SK-N-SH (cell line): ENCODE data around the gene CLASP1. TPM values are rescaled to one million over a fixed set of nuclear protein-coding genes. Genes with fewer than 3 reads are reported as not detected.
"Not testable (repeated sequence)": the region's sequence is repeated elsewhere in the genome, so short reads cannot be mapped to it uniquely, and the experiment has no call there.

Source experiments
- CTCF ChIA-PET: fragments of 300-600, 350-600 bp; formaldehyde crosslinking; extraction: SDS; loops from one replicate; lab custom pipeline; 2021; lab: Yijun Ruan, JAX
- POLR2A ChIA-PET: fragments of 350-600 bp; sonication (Branson Sonifier 250); formaldehyde crosslinking; extraction: SDS; loops from one replicate; lab custom pipeline; 2020; ENCODE audit warnings: antibody characterized with exemption, inconsistent platforms; lab: Yijun Ruan, JAX
- DNase-seq: peaks from one replicate; pipeline ENCODE4 v3.0.0; 2012
- H2AFZ ChIP-seq: fragments of 200-600 bp; sonication (generic); 2 replicates; pipeline ENCODE4 v1.8.1; 2016; ENCODE audit warnings: antibody characterized with exemption, mild to moderate bottlenecking, low read depth
- H3F3A ChIP-seq: fragments of 200-600 bp; sonication (generic); replicated peaks from 2 replicates; pipeline ENCODE3; 2016; ENCODE audit warnings: antibody characterized with exemption, mild to moderate bottlenecking; ENCODE audit not compliant: insufficient read depth
- H3K27ac ChIP-seq, 2 experiments: fragments of 200-500 bp in 1 of 2; fragments of 200-600 bp in 1 of 2; sonication (Bioruptor generic) in 1 of 2; sonication (generic), shearing (Covaris generic) in 1 of 2; 2 replicates each; pipeline versions ENCODE4 v1.5.1 to v1.6.1; 2014 to 2016; ENCODE audit warnings: low read depth in 2 of 2, inconsistent platforms in 1 of 2, low read length in 1 of 2, mild to moderate bottlenecking in 1 of 2, mixed read lengths in 1 of 2
- H3K27me3 ChIP-seq: fragments of 200-600 bp; sonication (generic), shearing (Covaris generic); 2 replicates; pipeline ENCODE4 v1.6.1; 2016; ENCODE audit warnings: mixed run types; ENCODE audit not compliant: insufficient read depth
- H3K36me3 ChIP-seq, 2 experiments: fragments of 200-500 bp in 1 of 2; fragments of 200-600 bp in 1 of 2; sonication (Bioruptor generic) in 1 of 2; sonication (generic) in 1 of 2; replicated peaks in 1 of 2; 2 replicates each; pipeline versions ENCODE3 to v1.5.1; 2014 to 2016; ENCODE audit warnings: low read length in 1 of 2, mild to moderate bottlenecking in 1 of 2; ENCODE audit not compliant: insufficient read depth in 2 of 2, control insufficient read depth in 1 of 2
- H3K4me1 ChIP-seq, 2 experiments: fragments of 200-500 bp in 1 of 2; fragments of 200-600 bp in 1 of 2; sonication (Bioruptor generic) in 1 of 2; sonication (generic), shearing (Covaris generic) in 1 of 2; 2 replicates each; pipeline versions ENCODE4 v1.5.1 to v1.6.1; 2014 to 2016; ENCODE audit warnings: low read depth in 1 of 2, low read length in 1 of 2, mixed run types in 1 of 2; ENCODE audit not compliant: insufficient read depth in 2 of 2, control insufficient read depth in 1 of 2
- H3K4me2 ChIP-seq: fragments of 200-600 bp; sonication (generic), shearing (Covaris generic); 2 replicates; pipeline ENCODE4 v1.6.1; 2017; ENCODE audit warnings: mixed run types
- H3K4me3 ChIP-seq, 2 experiments: fragments of 200-500 bp in 1 of 2; fragments of 200-600 bp in 1 of 2; sonication (Bioruptor generic) in 1 of 2; sonication (generic), shearing (Covaris generic) in 1 of 2; 2 replicates each; pipeline versions ENCODE4 v1.5.1 to v1.8.1; 2014 to 2016; ENCODE audit warnings: low read depth in 2 of 2, inconsistent platforms in 1 of 2, low read length in 1 of 2, mild to moderate bottlenecking in 1 of 2, mixed read lengths in 1 of 2, moderate library complexity in 1 of 2
- H3K79me2 ChIP-seq: fragments of 200-600 bp; sonication (generic); 2 replicates; pipeline ENCODE4 v1.8.1; 2017; ENCODE audit warnings: mild to moderate bottlenecking; ENCODE audit not compliant: insufficient read depth
- H3K9ac ChIP-seq: fragments of 200-600 bp; sonication (generic); 2 replicates; pipeline ENCODE4 v1.6.1; 2017; ENCODE audit warnings: mixed run types
- H3K9me2 ChIP-seq: fragments of 200-600 bp; sonication (generic); 2 replicates; pipeline ENCODE4 v1.6.1; 2017; ENCODE audit warnings: mixed run types
- H3K9me3 ChIP-seq: fragments of 200-600 bp; sonication (generic); 2 replicates; pipeline ENCODE4 v1.6.1; 2017; ENCODE audit warnings: mixed run types, mild to moderate bottlenecking, moderate library complexity
- H4K20me1 ChIP-seq: fragments of 200-600 bp; sonication (generic); 2 replicates; pipeline ENCODE4 v1.6.1; 2017; ENCODE audit warnings: mild to moderate bottlenecking, mixed run types; ENCODE audit not compliant: insufficient read depth
- CTCF ChIP-seq: fragments of 200-600 bp; sonication (generic); IDR thresholded peaks from 2 replicates; pipeline ENCODE4 v1.6.1; 2017; ENCODE audit warnings: antibody characterized with exemption, mild to moderate bottlenecking, moderate library complexity
- ELF1 ChIP-seq: IDR thresholded peaks from 2 replicates; pipeline ENCODE4 v1.4.0; 2012
- EP300 ChIP-seq, 2 experiments: IDR thresholded peaks; 2 replicates each; pipeline versions ENCODE4 v1.4.0 to v1.6.1; 2012; ENCODE audit warnings: borderline replicate concordance in 1 of 2, low read depth in 1 of 2, low read length in 1 of 2
- EZH2phosphoT487 ChIP-seq: fragments of 200-600 bp; sonication (generic); IDR thresholded peaks from 2 replicates; pipeline ENCODE4 v1.6.1; 2017; ENCODE audit warnings: low read depth, mixed run types, mild to moderate bottlenecking, antibody characterized with exemption, moderate library complexity, borderline replicate concordance
- FOSL2 ChIP-seq: IDR thresholded peaks from 2 replicates; pipeline ENCODE4 v1.4.0; 2012; ENCODE audit warnings: low read depth, mild to moderate bottlenecking, moderate library complexity, borderline replicate concordance
- FOXM1 ChIP-seq: IDR thresholded peaks from 2 replicates; pipeline ENCODE4 v1.4.0; 2012; ENCODE audit warnings: low read depth, mild to moderate bottlenecking
- GABPA ChIP-seq: IDR thresholded peaks from 2 replicates; pipeline ENCODE4 v1.4.0; 2012; ENCODE audit warnings: low read depth, mild to moderate bottlenecking
- GATA2 ChIP-seq: sonication (generic); formaldehyde crosslinking; IDR thresholded peaks from 2 replicates; pipeline ENCODE4 v1.5.0; 2020; ENCODE audit warnings: mild to moderate bottlenecking, missing genetic modification reagents
- IRF3 ChIP-seq: fragments of 150-350 bp; IDR thresholded peaks from 2 replicates; pipeline ENCODE4 v1.6.1; 2016; ENCODE audit warnings: mild to moderate bottlenecking, low read depth, low read length
- MEF2A ChIP-seq: IDR thresholded peaks from 2 replicates; pipeline ENCODE4 v1.4.0; 2012; ENCODE audit warnings: low read depth, borderline replicate concordance
- MXI1 ChIP-seq: IDR thresholded peaks from 2 replicates; pipeline ENCODE4 v1.6.1; 2012; ENCODE audit warnings: mild to moderate bottlenecking, low read depth, low read length, improper control_type of control experiment
- NRF1 ChIP-seq: IDR thresholded peaks from 2 replicates; pipeline ENCODE4 v1.6.1; 2012; ENCODE audit warnings: low read depth, mild to moderate bottlenecking, low read length
- PBX3 ChIP-seq: IDR thresholded peaks from 2 replicates; pipeline ENCODE4; 2012
- RFX5 ChIP-seq: IDR thresholded peaks from 2 replicates; pipeline ENCODE4 v1.6.1; 2012; ENCODE audit warnings: mild to moderate bottlenecking, improper control_type of control experiment, low read length
- RXRA ChIP-seq: IDR thresholded peaks from 2 replicates; pipeline ENCODE4 v1.4.0; 2012; ENCODE audit warnings: low read depth, mild to moderate bottlenecking, borderline replicate concordance
- TEAD4 ChIP-seq: IDR thresholded peaks from 2 replicates; pipeline ENCODE4 v1.4.0; 2012; ENCODE audit warnings: mild to moderate bottlenecking, borderline replicate concordance; ENCODE audit not compliant: insufficient read depth
- USF1 ChIP-seq: IDR thresholded peaks from 2 replicates; pipeline ENCODE4 v1.4.0; 2012; ENCODE audit warnings: low read depth, borderline replicate concordance
- YY1 ChIP-seq: IDR thresholded peaks from 2 replicates; pipeline ENCODE4 v1.4.0; 2012; ENCODE audit warnings: low read depth, mild to moderate bottlenecking
- WGBS: methylation state at CpG from one replicate; pipeline ENCODE4 v1.1.6; 2017; ENCODE audit warnings: low lambda C conversion rate; 5-methylcytosine and 5-hydroxymethylcytosine counted together
- polyA plus RNA-seq, 3 experiments: library from polyadenylated mRNA; depleted of rRNA; stranded (reverse); fragments of >200 nt; gene quantifications; 2 replicates each; pipeline ENCODE4 v1.2.3, GENCODE V29; 2012

CLASP1 gene
- polyA plus RNA-seq, 1 of the 3 experiments (the other 2 are of a cell fraction) = 4.9 TPM

GRCh38 chr2:121303531-121304263, 345.6 kb downstream of the CLASP1 start (continued):
- no peak for TF ChIP-seq GATA2 (CRISPR knock-in tag)
- TF ChIP-seq, all 33 proteins: peak for 0

- POLR2A ChIA-PET = not testable (repeated sequence)
Measured at GRCh38 chr2:121301190-121301589, 348.1 kb downstream of the CLASP1 start.

GRCh38 chr2:121298476-121298875, 350.8 kb downstream of the CLASP1 start:
- 69% methylated on average over 12 of the region's 12 CpGs for WGBS
- Histone ChIP-seq H3K79me2 (no peaks in the 10 kb centered on the region), H3K9me3 (no peaks in the 10 kb centered on the region), H4K20me1 (no peaks in the 10 kb centered on the region), H3K27me3 (0 out of 2 replicates have a peak, but pooled peaks cover 6% of the 10 kb centered on the region), H3K9me2 (no peaks in the 10 kb centered on the region), H3K9ac (no peak overlapping the region), H3K4me3 (no peak overlapping the region), H3K4me1 (peaks cover 0 to under 1% of the 10 kb centered on the region in 2 experiments; a peak in 1 of 4 replicates), H3K27ac (no peak overlapping the region), H3K36me3 (no peaks in the 10 kb centered on the region), H3K4me2 (no peak overlapping the region), H2AFZ (no peak overlapping the region), H3F3A (no peaks in the 10 kb centered on the region)
- no peak for DNase-seq
- CTCF ChIA-PET = interaction anchor here (0.9 to 3.3 kb wide), 13 partner anchors 8 to 198 kb away, joined by 3 to 15 read pairs (median 5); no protein-coding TSS in a partner anchor
- POLR2A ChIA-PET = no interaction called here
- TF ChIP-seq CTCF (no peak), EZH2phosphoT487 (no peak), RFX5 (no peak), FOXM1 (no peak), YY1 (no peak), PBX3 (no peak), MEF2A (no peak), FOSL2 (no peak), GABPA (no peak), IRF3 (no peak), TEAD4 (no peak), GATA2 (CRISPR knock-in tag) (no peak), RXRA (no peak), EP300 (IDR thresholded peaks at IDR 0.05; ENCODE audit: borderline replicate concordance in 1 of 2, low read depth in 1 of 2, low read length in 1 of 2) (no peak), ELF1 (no peak), NRF1 (no peak), USF1 (no peak), MXI1 (no peak)

More at GRCh38 chr2:121301190-121301589, 348.1 kb downstream of the CLASP1 start:
- CTCF ChIA-PET = interaction anchor here (1.2 kb wide), 1 partner anchor 206 kb away, joined by 3 read pairs; no protein-coding TSS in a partner anchor
- not testable (repeated sequence) for H3K27me3 ChIP-seq, H3K9me2 ChIP-seq, H3K36me3 ChIP-seq, H3F3A ChIP-seq, H3K9me3 ChIP-seq, DNase-seq, H3K4me3 ChIP-seq, H4K20me1 ChIP-seq, H3K9ac ChIP-seq, H2AFZ ChIP-seq, H3K4me1 ChIP-seq, H3K27ac ChIP-seq, H3K79me2 ChIP-seq, H3K4me2 ChIP-seq
